Brain microvascular endothelial cell (primary cell): ENCODE results near the gene LOC101059915.

Experiments used
- DNase-seq: peaks from one replicate; pipeline ENCODE4 v3.0.0-alpha.2; 2020
- H3K27ac ChIP-seq: fragments of 250-450 bp; sonication (Bioruptor Pico); 2 replicates; pipeline ENCODE4 v1.5.1; 2020; ENCODE audit warnings: mild to moderate bottlenecking, moderate library complexity
- H3K27me3 ChIP-seq: fragments of 250-450 bp; sonication (Bioruptor Pico); replicated peaks from 2 replicates; pipeline ENCODE4 v1.5.1; 2020; ENCODE audit warnings: mild to moderate bottlenecking
- H3K36me3 ChIP-seq: fragments of 250-450 bp; sonication (Bioruptor Pico); replicated peaks from 2 replicates; pipeline ENCODE4 v1.5.1; 2020; ENCODE audit warnings: mild to moderate bottlenecking
- H3K4me3 ChIP-seq: 2 replicates; pipeline ENCODE4 v1.5.1; 2011; ENCODE audit warnings: low read depth, mild to moderate bottlenecking, control low read depth, low read length, moderate library complexity
- CTCF ChIP-seq: IDR thresholded peaks from 2 replicates; pipeline ENCODE4 v1.5.1; 2011; ENCODE audit warnings: low read depth, mild to moderate bottlenecking, moderate library complexity, low read length, control low read depth, inconsistent platforms; ENCODE audit errors: missing control alignments
- in situ Hi-C: cut with HindIII; loops from 2 replicates; pipeline ENCODE4 v1.10.0; 2017; ENCODE audit warnings: low sequenced_read_pairs, low pct_ligation_motif_present

The LOC101059915 gene

GRCh38 chrX:71650333-71650969, 16.9 kb upstream of the LOC101059915 start:
- TF ChIP-seq CTCF = peak; percentile 15
- no peak for DNase-seq
- in situ Hi-C loops = no loop called here

GRCh38 chrX:71652405-71652804, 14.9 kb upstream of the LOC101059915 start:
- H3K4me3 ChIP-seq = no peak overlapping the region
- H3K27ac ChIP-seq = no peak overlapping the region
- peak; percentile 56 for DNase-seq
- H3K36me3 ChIP-seq = no peaks in the 10 kb centered on the region
- no peaks in the 10 kb centered on the region for H3K27me3 ChIP-seq
- in situ Hi-C loops = no loop called here
- TF ChIP-seq CTCF = peak; percentile 66

More at GRCh38 chrX:71650333-71650969, 16.9 kb upstream of the LOC101059915 start:
- no peaks in the 10 kb centered on the region for H3K27me3 ChIP-seq
- H3K27ac ChIP-seq = no peak overlapping the region
- H3K36me3 ChIP-seq = no peaks in the 10 kb centered on the region
- H3K4me3 ChIP-seq = no peak overlapping the region

GRCh38 chrX:71653344-71653743, 14.0 kb upstream of the LOC101059915 start:
- no peak for TF ChIP-seq CTCF
- in situ Hi-C loops = no loop called here
- H3K4me3 ChIP-seq = no peak overlapping the region
- no peak for DNase-seq
- no peaks in the 10 kb centered on the region for H3K27me3 ChIP-seq
- no peak overlapping the region for H3K27ac ChIP-seq
- H3K36me3 ChIP-seq = no peaks in the 10 kb centered on the region

GRCh38 chrX:71657267-71657666, 10.1 kb upstream of the LOC101059915 start:
- in situ Hi-C loops = no loop called here
- H3K27me3 ChIP-seq = no peaks in the 10 kb centered on the region
- no peak overlapping the region for H3K4me3 ChIP-seq
- DNase-seq = no peak
- no peaks in the 10 kb centered on the region for H3K36me3 ChIP-seq
- no peak for TF ChIP-seq CTCF
- no peak overlapping the region for H3K27ac ChIP-seq

- no peak for TF ChIP-seq CTCF
- Histone ChIP-seq H3K27ac (no peak overlapping the region), H3K36me3 (no peaks in the 10 kb centered on the region), H3K4me3 (no peak overlapping the region), H3K27me3 (no peaks in the 10 kb centered on the region)
- DNase-seq = no peak
- in situ Hi-C loops = no loop called here
These were observed 8.0 kb upstream of the LOC101059915 start for GRCh38 chrX:71659342-71659741.

GRCh38 chrX:71659959-71660358, 7.4 kb upstream of the LOC101059915 start:
- DNase-seq = no peak
- no peak for TF ChIP-seq CTCF
- H3K27ac ChIP-seq = no peak overlapping the region
- no peak overlapping the region for H3K4me3 ChIP-seq
- no peaks in the 10 kb centered on the region for H3K36me3 ChIP-seq
- in situ Hi-C loops = no loop called here
- no peaks in the 10 kb centered on the region for H3K27me3 ChIP-seq
